ENCODE measurements around the gene CDK5RAP2. TPM values are rescaled to one million over a fixed set of nuclear protein-coding genes. Genes with fewer than 3 reads are reported as not detected.

The CDK5RAP2 gene
- total and polyA plus RNA-seq, 5 experiments from 2014 or later, result 17.1 to 94.9 (median 29.2) TPM

GRCh38 chr9:120392711-120393110 is 187.3 kb downstream of the CDK5RAP2 start:
- DNase-seq, result no peak
- POLR2A ChIA-PET, result no interaction called here
- Mint-ChIP-seq H3K4me1 (peaks cover 27 to 36% (median 33%) of the 10 kb centered on the region in 4 donors), H3K27me3 (no peaks in the 10 kb centered on the region), H3K27ac (peak overlapping the region in 9 of 10 donors; percentile 36 to 97 (median 67)), H3K36me3 (peaks cover 0 to 84% (median 27%) of the 10 kb centered on the region in 3 donors), H3K4me3 (peak overlapping the region in 1 of 10 donors; percentile 39), H3K9me3 (no peaks in the 10 kb centered on the region)
- ATAC-seq, result no peak

GRCh38 chr9:120392245-120392644 is 187.7 kb downstream of the CDK5RAP2 start:
- no peak overlapping the region for H3K4me3 Mint-ChIP-seq
- no peaks in the 10 kb centered on the region for H3K9me3 Mint-ChIP-seq
- no peak for ATAC-seq
- H3K36me3 Mint-ChIP-seq, result peaks cover 0 to 84% (median 25%) of the 10 kb centered on the region in 3 donors
- H3K27me3 Mint-ChIP-seq, result no peaks in the 10 kb centered on the region
- DNase-seq, result no peak
- peaks cover 26 to 33% (median 31%) of the 10 kb centered on the region in 4 donors for H3K4me1 Mint-ChIP-seq
- POLR2A ChIA-PET, result no interaction called here
- H3K27ac Mint-ChIP-seq, result peak overlapping the region in 9 of 10 donors; percentile 36 to 97 (median 67)

- Mint-ChIP-seq H3K36me3 (peaks cover 0 to 79% (median 25%) of the 10 kb centered on the region in 3 donors), H3K27ac (peak overlapping the region in 2 of 10 donors; percentile 9 to 20), H3K27me3 (no peaks in the 10 kb centered on the region), H3K4me1 (peaks cover 26 to 30% (median 28%) of the 10 kb centered on the region in 4 donors), H3K9me3 (no peaks in the 10 kb centered on the region), H3K4me3 (no peak overlapping the region)
- POLR2A ChIA-PET, result no interaction called here
- ATAC-seq, result no peak
- DNase-seq, result no peak
These were observed 188.3 kb downstream of the CDK5RAP2 start for GRCh38 chr9:120391691-120392090.

- no peaks in the 10 kb centered on the region for H3K9me3 Mint-ChIP-seq
- no peak for DNase-seq
- H3K27me3 Mint-ChIP-seq, result no peaks in the 10 kb centered on the region
- peaks cover 17 to 21% (median 20%) of the 10 kb centered on the region in 4 donors for H3K4me1 Mint-ChIP-seq
- H3K36me3 Mint-ChIP-seq, result peaks cover 0 to 69% (median 25%) of the 10 kb centered on the region in 3 donors
- no peak for ATAC-seq
- POLR2A ChIA-PET, result no interaction called here
- H3K27ac Mint-ChIP-seq, result peak overlapping the region in 2 of 10 donors; percentile 11 to 34
- H3K4me3 Mint-ChIP-seq, result no peak overlapping the region
These were observed 189.3 kb downstream of the CDK5RAP2 start for GRCh38 chr9:120390637-120391190.

- H3K27ac Mint-ChIP-seq, result peak overlapping the region in 1 of 10 donors; percentile 82
- ATAC-seq, result no peak
These were observed 190.1 kb downstream of the CDK5RAP2 start for GRCh38 chr9:120389867-120390266.

GRCh38 chr9:120389300-120389699 is 190.7 kb downstream of the CDK5RAP2 start:
- no peak for DNase-seq
- Mint-ChIP-seq H3K27me3 (no peaks in the 10 kb centered on the region), H3K4me3 (no peak overlapping the region), H3K36me3 (peaks cover 0 to 65% (median 21%) of the 10 kb centered on the region in 3 donors), H3K9me3 (no peaks in the 10 kb centered on the region), H3K27ac (peak overlapping the region in 1 of 10 donors; percentile 82), H3K4me1 (peaks cover 7 to 18% (median 8%) of the 10 kb centered on the region in 4 donors)
- ATAC-seq, result no peak
- POLR2A ChIA-PET, result no interaction called here

More at GRCh38 chr9:120389867-120390266, 190.1 kb downstream of the CDK5RAP2 start:
- no peak overlapping the region for H3K4me3 Mint-ChIP-seq
- peaks cover 0 to 71% (median 27%) of the 10 kb centered on the region in 3 donors for H3K36me3 Mint-ChIP-seq
- DNase-seq, result no peak
- H3K27me3 Mint-ChIP-seq, result no peaks in the 10 kb centered on the region
- POLR2A ChIA-PET, result no interaction called here
- H3K9me3 Mint-ChIP-seq, result no peaks in the 10 kb centered on the region
- H3K4me1 Mint-ChIP-seq, result peaks cover 13 to 21% (median 13%) of the 10 kb centered on the region in 4 donors

GRCh38 chr9:120388003-120388855 is 191.7 kb downstream of the CDK5RAP2 start:
- Mint-ChIP-seq H3K27me3 (no peaks in the 10 kb centered on the region), H3K36me3 (peaks cover 0 to 54% (median 17%) of the 10 kb centered on the region in 3 donors), H3K9me3 (no peaks in the 10 kb centered on the region), H3K27ac (peak overlapping the region in 5 of 10 donors; percentile 40 to 86 (median 80)), H3K4me3 (no peak overlapping the region), H3K4me1 (peaks cover 0 to 11% (median 0%) of the 10 kb centered on the region in 4 donors)
- ATAC-seq (no peak), DNase-seq (no peak)
- POLR2A ChIA-PET, result no interaction called here

GRCh38 chr9:120387257-120388002 is 192.5 kb downstream of the CDK5RAP2 start:
- Mint-ChIP-seq H3K36me3 (peaks cover 0 to 46% (median 14%) of the 10 kb centered on the region in 3 donors), H3K4me1 (peaks cover 0 to 7% (median 0%) of the 10 kb centered on the region in 4 donors), H3K4me3 (no peak overlapping the region), H3K27ac (peak overlapping the region in 5 of 10 donors; percentile 5 to 60 (median 21)), H3K27me3 (no peaks in the 10 kb centered on the region), H3K9me3 (no peaks in the 10 kb centered on the region)
- ATAC-seq (no peak), DNase-seq (no peak)
- POLR2A ChIA-PET, result no interaction called here

- no peak for ATAC-seq
- peak overlapping the region in 4 of 10 donors; percentile 11 to 34 (median 24) for H3K27ac Mint-ChIP-seq
- POLR2A ChIA-PET, result no interaction called here
- peaks cover 0 to 7% (median 2%) of the 10 kb centered on the region in 4 donors for H3K4me1 Mint-ChIP-seq
- H3K4me3 Mint-ChIP-seq, result no peak overlapping the region
- H3K36me3 Mint-ChIP-seq, result peaks cover 0 to 38% (median 12%) of the 10 kb centered on the region in 3 donors
- no peak for DNase-seq
- no peaks in the 10 kb centered on the region for H3K9me3 Mint-ChIP-seq
- H3K27me3 Mint-ChIP-seq, result no peaks in the 10 kb centered on the region
These were observed 193.4 kb downstream of the CDK5RAP2 start for GRCh38 chr9:120386390-120387131.

- POLR2A ChIA-PET, result no interaction called here
- Mint-ChIP-seq H3K27ac (no peak overlapping the region), H3K36me3 (peaks cover 5 to 31% (median 11%) of the 10 kb centered on the region in 3 donors), H3K4me1 (peaks cover 0 to 7% (median 2%) of the 10 kb centered on the region in 4 donors), H3K9me3 (peaks cover 0 to under 1% (median 0%) of the 10 kb centered on the region in 9 donors), H3K27me3 (no peaks in the 10 kb centered on the region), H3K4me3 (no peak overlapping the region)
- ATAC-seq, result no peak
- no peak for DNase-seq
These were observed 194.2 kb downstream of the CDK5RAP2 start for GRCh38 chr9:120385606-120386389.

- H3K4me3 Mint-ChIP-seq, result no peak overlapping the region
- peaks cover 14 to 29% (median 18%) of the 10 kb centered on the region in 3 donors for H3K36me3 Mint-ChIP-seq
- H3K27me3 Mint-ChIP-seq, result no peaks in the 10 kb centered on the region
- peak overlapping the region in 1 of 10 donors; percentile 40 for H3K27ac Mint-ChIP-seq
- H3K9me3 Mint-ChIP-seq, result peaks cover 0 to 9% (median 6%) of the 10 kb centered on the region in 9 donors
- POLR2A ChIA-PET, result no interaction called here
- no peak for ATAC-seq
- peaks cover 0 to 7% (median 2%) of the 10 kb centered on the region in 4 donors for H3K4me1 Mint-ChIP-seq
- DNase-seq, result no peak
These were observed 195.1 kb downstream of the CDK5RAP2 start for GRCh38 chr9:120384925-120385272.
